Fibroblast of lung (primary cell): Measurements from ENCODE around the gene SLF2.

Experiments
- CTCF ChIP-seq, 2 donors: IDR thresholded peaks in 1 of 2; conservative IDR thresholded peaks in 1 of 2; 1 replicate in 1 of 2; 2 replicates in 1 of 2; pipeline ENCODE4 v1.5.1; 2011 to 2012; ENCODE audit warnings: low read length in 2 of 2, control low read depth in 1 of 2, inconsistent platforms in 1 of 2, low read depth in 1 of 2, mild to moderate bottlenecking in 1 of 2
- EZH2 ChIP-seq: IDR thresholded peaks from 2 replicates; pipeline ENCODE4 v1.5.1; 2012; ENCODE audit warnings: low read length, control low read depth, mild to moderate bottlenecking; ENCODE audit errors: missing control alignments

- TF ChIP-seq CTCF (conservative IDR thresholded peaks at IDR 0.05 in 1 of 2, IDR thresholded peaks at IDR 0.05 in 1 of 2; ENCODE audit: low read depth in 1 of 2, low read length in 2 of 2) (no peak), EZH2 (no peak)
Measured at GRCh38 chr10:100970076-100970913, 57.5 kb downstream of the SLF2 start.
